GM19351 (cell line): Measurements from ENCODE around the gene FAM83C.
"Not testable (repeated sequence)": the region's sequence is repeated elsewhere in the genome, so short reads cannot be mapped to it uniquely, and the experiment has no call there.

Experiments used
- ATAC-seq: cut with Tn5 transposase; IDR thresholded peaks from one replicate; pipeline ENCODE4 v1.9.1; 2021; ENCODE audit warnings: mild to moderate bottlenecking, moderate library complexity; ENCODE audit not compliant: unreplicated experiment

FAM83C gene

GRCh38 chr20:35318502-35319157, 26.4 kb upstream of the FAM83C start:
- ATAC-seq: no peak

DNA sequence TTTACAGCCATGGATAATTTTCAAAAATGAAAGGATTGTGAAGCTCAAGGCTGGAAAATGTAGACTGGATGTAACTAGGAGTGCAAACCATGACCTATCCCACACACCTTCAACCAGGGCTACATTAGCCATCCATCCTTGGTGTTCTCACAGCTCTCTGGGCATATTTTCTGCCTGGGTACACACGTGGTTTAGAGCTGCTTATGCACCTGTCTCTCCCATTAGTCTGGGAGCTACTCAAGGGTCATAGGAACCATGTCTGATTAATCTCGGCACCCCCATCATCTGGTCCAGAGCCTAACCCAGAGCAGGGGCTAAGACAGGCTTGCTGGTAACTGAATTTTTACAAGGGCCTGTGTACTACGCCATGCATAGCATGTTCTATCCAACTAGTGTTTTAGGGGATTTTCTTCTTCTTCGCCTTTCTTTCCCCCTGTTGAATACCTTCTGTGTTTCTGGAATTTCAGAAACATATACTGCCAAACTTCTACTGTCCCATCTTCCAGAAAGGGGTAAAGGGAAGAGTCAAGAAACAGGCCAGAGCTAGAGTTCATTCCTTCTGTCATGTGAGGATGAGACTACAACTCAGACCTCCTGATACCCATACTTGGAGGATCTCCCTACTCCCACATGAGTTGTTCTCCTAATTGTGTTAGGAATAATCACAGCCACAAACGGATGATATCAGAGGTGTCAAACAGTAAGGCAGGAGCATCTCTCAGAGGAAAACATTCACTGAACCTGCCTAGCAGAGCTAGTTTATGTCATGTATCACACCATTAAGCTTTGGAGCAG, 25.4 kb upstream of the FAM83C start:
- ATAC-seq: no peak

DNA sequence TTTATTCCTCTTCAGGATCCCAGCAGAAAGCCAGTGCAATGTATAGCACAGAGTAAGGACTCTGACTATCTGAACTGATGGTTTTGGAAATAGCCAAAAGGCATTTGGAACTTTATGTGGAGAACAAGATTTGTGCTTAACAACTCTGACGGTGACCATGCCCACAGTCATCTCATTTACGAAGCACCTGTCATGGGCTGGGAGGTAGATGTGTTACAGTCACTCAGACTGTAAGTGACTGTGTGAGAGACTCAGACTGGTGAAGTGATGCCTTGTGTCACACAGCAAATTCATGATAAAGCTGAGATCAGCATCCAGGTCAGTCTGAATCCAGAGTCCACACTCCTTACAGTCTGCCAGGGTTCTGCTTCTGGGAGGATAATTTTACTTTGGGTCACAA, 23.9 kb upstream of the FAM83C start:
- ATAC-seq: no peak

- not testable (repeated sequence) for ATAC-seq
These were observed 23.4 kb upstream of the FAM83C start for GRCh38 chr20:35315632-35316020.

GRCh38 chr20:35314816-35315631, 22.8 kb upstream of the FAM83C start:
- no peak for ATAC-seq

- no peak for ATAC-seq
These were observed 20.1 kb upstream of the FAM83C start for GRCh38 chr20:35312318-35312717.

DNA sequence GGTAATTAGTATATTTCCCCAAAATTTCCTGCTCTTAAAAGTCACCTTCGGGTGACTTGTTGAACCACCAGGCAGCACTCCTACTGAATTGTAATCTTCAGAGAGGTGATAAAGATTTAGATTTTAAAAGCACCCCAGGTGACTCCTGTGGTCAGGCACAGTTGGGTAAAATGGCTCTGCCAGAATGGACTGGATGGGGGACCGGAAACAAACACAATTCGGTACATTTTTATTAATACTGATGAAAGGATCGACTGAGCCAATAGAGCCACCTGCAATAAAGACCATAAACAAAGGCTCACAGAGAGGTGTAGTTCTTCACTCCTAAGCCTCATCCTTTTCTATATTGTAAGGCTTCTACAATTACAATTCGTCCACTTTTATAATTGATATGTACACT, 19.6 kb upstream of the FAM83C start:
- ATAC-seq: no peak

DNA sequence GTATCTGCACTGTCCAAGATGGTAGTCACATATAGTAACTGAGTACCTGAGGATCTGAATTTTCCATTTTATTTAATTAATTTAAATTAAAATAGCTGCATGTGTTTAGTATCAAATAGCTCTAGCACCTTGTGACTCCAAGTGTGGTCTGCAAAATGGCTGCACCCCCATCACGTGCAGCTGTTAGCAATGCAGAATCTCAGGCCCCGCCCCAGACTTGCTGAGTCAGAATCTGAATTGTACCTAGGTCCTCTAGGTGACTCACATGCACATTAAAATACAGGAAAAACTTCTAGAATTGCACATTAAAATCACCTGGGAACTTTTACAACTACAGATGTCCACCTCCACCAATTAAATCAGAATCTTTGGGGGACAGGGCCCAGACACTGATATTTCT, 19.2 kb upstream of the FAM83C start:
- ATAC-seq: no peak

DNA sequence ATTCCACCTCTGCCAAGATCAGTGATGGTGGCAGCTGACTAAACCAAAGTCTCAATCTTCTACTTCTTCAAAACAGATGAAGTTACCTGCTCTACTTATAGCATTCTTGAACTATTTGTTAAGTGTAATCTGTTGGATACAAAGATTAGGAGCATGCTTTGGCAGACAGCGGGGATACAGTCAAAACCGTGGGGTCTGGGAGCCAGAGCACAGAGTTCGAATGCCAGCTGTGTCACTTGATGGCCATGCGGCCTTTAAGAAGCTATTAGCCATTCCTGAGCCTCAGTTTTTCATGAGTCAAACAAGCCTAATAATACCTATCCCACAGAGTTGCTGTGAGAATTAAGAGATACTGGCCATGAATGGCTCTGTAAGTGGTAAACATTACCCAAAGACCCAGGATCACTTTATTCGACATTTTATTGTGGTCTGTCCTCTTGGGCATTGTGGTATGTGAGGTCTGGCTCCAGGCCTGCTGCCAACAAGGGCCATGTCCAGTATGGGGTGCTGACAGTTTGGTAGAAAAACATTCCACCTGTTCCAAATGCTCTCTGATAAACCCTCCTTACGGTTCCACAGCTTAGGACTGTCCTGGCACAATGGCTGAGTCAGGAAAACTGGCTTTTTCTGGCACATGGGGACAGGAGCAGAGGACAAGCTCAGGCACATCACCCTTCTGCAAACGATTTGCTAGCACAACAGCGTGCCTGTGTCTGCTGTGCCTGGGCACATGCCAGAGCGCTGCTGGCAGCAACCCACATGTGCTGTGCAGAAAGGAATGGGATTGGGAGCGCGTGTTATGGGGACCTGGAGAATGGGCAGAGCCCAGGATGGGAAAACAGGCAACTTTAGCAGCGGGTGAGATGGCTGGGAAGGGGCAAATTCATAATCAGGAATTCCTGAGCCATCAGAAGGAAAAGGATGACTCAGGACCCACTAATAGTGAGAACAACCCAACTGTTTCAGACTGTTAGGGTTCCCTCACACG, 15.7 kb upstream of the FAM83C start:
- no peak for ATAC-seq

DNA sequence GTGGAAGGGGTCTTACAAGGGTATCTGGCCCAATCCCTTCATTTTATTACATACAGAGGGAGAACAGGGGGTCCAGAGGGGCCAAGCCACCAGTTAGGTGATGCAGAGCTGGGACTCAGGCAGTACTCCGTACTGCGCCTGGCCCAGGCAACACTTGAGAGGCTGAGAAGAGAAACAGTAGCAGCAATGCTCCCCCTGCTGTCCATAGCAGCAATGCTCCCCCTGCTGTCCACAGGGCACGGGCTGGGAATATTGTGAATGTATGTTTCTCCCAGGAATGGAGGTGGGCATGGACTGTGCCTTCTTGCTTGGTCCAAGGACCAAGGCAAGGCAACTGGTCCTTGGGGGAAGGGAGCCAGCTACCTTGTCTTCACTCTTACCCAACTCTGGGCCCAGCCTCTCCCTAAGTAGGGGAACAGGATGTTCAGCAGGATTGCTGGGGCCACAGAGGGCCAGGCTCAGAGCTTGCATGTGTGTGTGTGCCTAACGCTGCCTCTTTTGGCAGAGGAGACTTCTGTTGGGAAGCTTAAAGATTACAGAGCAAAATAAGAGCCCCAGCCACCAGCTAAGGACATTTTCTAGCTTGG, 14.8 kb upstream of the FAM83C start:
- no peak for ATAC-seq

GRCh38 chr20:35305682-35306556, 13.7 kb upstream of the FAM83C start:
- no peak for ATAC-seq

DNA sequence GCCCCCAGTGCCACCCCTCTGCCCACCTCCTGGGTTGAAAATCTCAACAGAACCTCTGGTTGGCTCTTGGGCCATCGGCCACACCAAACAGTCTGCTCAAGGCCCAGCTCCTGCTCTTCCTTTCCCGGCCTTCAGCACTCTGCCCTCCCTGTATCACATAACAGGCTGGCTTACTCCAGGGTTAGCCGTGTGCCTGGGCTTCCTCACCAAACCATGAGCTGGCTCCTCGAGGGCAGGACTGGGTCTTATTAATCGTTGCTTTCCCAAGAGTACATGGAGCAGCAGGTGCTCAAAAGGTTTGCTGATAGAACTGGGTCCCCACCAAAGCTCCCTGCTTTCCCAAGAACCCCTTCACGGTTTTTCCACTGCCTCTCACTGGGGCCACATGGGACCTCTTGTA, 12.7 kb upstream of the FAM83C start:
- ATAC-seq: no peak

DNA sequence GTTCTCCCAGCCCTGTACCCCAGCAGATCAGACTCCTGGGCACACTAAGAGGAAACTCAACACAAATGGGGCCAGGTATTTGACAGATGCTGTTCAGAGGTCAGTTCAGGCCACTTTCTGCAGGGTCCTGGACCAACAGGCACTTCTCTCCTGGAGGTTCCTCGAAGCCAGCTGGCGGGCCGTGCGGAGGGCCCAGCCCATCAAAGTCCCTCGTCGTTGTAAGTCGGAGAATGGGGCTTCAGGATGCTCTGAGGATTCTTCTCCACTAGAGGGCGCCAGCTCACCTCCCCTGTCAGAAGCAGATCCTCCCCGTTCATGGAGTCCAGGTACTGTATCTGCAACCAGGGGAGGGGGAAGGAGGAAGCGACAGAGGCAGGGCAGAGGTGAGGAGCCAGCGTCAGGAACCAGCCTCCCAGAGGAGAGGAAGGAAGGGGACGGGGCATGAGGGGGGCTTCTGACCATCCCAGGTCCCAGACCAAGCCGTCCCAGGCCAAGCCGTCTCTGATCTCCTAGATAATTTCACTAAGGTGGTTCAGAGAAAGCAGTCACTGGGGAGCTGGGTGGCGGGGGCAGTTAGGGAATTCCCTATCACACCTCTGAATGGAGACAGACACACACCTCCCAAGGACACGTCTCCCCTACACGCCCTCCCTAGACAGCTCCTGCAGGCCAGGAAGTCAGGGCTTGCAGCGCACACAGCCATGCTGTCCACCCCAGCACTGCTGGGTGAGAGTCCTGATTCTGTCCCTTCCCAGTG, 11.7 kb upstream of the FAM83C start:
- no peak for ATAC-seq

GRCh38 chr20:35303382-35303734, 11.1 kb upstream of the FAM83C start:
- ATAC-seq: no peak

GRCh38 chr20:35302421-35303335, 10.5 kb upstream of the FAM83C start:
- ATAC-seq: no peak

GRCh38 chr20:35301426-35301825, 9.2 kb upstream of the FAM83C start:
- no peak for ATAC-seq

DNA sequence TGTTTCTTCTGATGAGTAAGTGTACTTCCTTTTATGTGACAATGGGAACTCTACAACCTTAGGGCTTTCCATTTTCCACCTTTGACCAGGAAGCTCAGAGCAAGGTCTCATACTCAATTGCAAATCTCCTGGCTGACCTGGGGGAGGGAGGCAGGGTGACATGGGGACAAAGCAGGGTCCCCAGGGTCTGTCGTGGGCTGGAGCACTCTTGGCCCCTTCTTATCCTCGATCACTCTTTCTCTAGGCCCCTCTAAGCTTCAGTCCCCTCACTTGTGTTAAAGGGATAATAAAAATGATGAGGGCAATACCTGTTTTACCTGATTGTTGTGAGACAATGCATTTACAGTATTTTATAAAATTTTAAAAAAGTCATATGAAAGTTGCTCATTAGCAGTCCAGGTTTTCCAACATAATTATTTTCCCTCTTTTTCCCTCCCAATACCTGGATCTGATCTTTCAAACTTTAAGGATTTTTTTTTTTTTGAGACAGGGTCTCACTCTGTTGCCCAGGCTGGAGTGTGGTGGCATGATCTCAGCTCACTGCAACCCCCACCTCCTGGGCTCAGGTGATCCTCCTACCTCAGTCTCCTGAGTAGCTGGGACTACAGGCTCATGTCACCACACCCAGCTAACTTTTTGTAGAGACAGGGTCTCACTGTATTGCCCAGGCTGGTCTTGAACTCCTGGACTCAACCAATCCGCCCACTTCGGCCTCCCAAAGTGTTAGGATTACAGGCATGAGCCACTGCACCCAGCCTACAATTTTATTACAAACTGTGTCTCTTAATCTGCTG, 8.4 kb upstream of the FAM83C start:
- ATAC-seq: no peak
